Tibial nerve (tissue), 3 donors: Measurements from ENCODE around the gene USP9X.

ENCODE experiments used
- CTCF ChIP-seq, 5 experiments: fragments of 200-600 bp in 3 of 5; fragments of 450-650 bp in 2 of 5; sonication (generic) in 3 of 5; IDR thresholded peaks; one replicate each; pipeline ENCODE4 v1.5.1; 2016 to 2019; ENCODE audit warnings: antibody characterized with exemption in 5 of 5, mild to moderate bottlenecking in 3 of 5, moderate library complexity in 2 of 5
- POLR2A ChIP-seq, 2 donors: fragments of 450-650 bp; IDR thresholded peaks; one replicate each; pipeline ENCODE4 v1.6.1; 2017; ENCODE audit warnings: antibody characterized with exemption in 2 of 2, mild to moderate bottlenecking in 2 of 2, moderate library complexity in 2 of 2

GRCh38 chrX:41145920-41146608, 60.8 kb downstream of the USP9X start:
- TF ChIP-seq CTCF (IDR thresholded peaks at IDR 0.05): no peak
- no peak for TF ChIP-seq POLR2A (IDR thresholded peaks at IDR 0.05)
